Glomerular visceral epithelial cell (primary cell): Measurements from ENCODE around the gene LRP1B.

ENCODE experiments used
- DNase-seq: peaks from one replicate; pipeline ENCODE4 v3.0.0-alpha.2; 2016; ENCODE audit errors: extremely low spot score

The LRP1B gene

DNA sequence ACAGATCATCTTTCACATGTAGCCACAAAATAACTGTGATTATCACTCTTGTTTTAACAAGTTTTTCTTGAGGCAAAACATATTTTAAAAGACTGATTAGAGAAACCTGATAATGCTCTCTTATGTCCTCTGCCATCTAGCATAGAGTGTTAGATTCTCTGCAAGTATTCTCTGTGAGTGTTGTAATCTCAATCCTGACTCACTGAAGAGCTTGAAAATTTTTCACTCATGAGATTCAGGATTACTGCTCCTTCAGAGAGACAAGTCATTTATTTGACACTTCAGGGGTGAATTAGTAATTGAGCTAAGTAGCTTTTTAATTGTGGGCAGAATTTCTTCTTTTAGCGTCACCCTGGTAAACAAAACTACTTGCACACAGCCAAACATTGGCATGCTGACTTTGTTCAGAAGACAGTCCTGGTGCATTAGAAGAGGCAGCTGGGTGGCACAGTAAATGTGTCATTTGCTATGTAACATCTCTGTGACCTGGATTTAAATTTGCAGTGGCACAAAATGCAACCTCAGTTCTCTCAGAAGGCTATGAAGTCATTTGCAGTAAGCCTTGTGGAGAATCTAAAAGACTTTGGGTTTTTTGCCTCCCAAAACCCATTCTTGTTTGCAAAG, 172.9 kb downstream of the LRP1B start:
- no peak for DNase-seq

DNA sequence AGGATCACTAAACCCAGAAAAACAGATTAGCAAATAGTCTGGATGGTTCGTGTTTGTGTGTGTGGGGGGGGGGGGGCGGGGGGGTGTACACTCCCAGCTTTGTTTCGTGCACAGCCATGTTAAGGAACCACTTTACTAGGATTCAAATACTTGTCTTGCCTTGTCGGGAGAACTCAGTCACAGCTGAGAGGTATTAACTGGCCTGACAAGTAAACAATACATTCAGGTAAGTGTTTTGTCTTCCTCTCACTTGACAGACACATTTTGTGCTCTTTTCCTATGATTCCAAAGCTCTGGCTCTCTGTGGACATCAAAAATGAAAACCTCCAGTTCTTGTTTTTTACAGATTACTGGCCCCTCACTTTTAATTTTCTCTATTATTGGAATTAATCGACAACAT, 173.5 kb downstream of the LRP1B start:
- DNase-seq: no peak

DNA sequence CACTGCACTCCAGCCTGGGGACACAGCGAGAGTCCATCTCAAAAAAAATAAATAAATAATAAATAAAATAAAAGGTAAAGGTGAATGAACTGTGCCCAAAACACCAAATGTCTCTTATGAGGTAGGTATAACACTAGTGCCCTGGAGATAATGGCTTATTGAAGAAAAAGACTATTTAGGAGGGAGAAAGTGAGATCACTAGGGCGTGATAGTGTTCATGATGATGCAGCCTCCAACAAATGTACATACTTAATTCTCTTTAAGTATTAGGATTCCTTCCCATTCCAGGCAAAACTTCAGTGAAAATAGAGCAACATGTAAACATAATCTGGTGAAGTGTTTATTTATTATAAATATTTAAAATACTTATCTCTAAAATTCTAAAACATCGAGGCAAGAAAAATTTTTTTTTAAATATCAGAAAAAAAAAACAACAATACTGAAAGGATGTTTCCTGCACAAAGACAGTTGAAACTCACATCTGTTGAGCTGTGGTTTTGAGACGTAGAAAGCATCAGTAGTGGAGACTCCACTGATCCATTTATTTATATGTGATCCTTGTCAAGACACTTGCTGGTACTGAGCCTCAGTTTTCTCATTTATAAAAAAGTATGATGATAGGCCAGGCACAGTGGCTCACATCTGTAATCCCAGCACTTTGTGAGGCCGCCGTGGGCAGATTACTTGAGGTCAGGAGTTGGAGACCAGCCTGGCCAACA, 183.3 kb downstream of the LRP1B start:
- no peak for DNase-seq

DNA sequence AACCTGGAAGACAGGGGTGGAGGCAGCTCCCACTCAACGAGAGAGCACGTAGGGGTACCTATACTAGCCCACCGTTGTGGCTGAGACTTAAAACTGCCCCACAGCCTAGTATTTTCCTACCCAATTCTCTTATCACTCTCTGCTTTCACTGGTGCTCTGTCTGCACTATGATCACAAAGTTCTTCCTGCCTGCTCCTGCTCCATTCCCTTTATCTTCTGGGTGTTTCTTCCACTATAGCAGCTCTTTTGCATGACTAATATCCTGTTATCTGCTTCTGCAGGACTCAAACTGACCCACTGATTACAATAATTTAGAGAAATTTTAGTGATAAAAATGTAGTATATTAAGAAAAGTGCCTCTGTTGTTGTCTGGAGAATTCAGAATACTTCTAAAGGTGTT, 184.8 kb downstream of the LRP1B start:
- no peak for DNase-seq

DNA sequence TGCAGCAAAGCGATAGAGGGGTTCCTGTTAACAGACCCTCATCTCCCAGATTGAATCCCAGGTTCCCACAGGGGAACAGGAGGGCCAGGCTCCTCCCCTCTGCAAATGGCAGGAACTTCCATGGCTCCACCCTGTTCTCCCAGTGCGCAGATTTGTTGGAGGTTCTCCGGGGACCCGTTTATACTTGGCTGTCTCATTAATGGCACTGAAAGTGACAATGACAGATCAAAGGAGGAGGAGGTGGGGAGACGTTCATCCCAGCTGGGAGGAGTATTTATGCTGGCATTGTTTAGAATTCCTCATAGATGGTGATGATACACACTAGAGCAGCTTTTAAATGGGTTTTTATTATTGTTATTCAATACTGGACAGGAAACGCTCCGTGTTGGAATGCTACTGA, 186.9 kb downstream of the LRP1B start:
- DNase-seq: no peak

DNA sequence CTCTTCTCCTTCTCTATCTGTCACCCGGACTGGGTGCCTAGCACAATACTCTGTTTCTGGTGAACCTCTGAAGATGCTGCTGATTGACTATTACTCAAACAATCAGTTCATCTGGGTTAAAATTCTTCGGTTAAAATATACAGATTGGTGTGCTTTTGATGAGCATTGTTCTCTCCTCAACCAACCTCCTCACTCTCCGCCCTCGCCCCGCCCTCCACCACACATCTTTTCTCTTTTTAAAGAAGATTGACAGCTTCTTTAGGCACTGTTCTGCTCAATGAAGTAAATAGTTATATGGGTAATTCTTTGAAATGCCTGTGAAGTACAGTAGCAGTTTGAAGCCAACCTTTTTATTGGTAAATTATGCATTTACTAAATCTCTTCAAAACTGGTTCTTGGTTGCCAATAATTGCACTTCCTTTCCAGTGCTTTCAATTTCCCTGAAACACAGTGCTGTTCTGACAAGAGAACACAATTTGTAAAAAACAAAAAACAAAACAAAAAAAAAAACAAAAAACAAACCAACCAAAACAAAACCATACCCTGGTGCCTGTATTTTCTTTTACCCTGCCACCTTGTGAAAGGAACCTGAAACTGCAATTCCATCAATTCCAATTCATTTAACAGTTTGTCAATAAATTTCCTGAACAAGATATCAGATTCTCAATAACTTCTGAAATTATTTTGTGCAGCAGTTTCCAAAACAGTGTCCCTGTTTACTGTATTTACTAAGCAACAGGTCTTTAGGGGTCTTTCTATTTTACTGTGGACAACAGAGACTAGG, 188.6 kb downstream of the LRP1B start:
- DNase-seq: no peak

DNA sequence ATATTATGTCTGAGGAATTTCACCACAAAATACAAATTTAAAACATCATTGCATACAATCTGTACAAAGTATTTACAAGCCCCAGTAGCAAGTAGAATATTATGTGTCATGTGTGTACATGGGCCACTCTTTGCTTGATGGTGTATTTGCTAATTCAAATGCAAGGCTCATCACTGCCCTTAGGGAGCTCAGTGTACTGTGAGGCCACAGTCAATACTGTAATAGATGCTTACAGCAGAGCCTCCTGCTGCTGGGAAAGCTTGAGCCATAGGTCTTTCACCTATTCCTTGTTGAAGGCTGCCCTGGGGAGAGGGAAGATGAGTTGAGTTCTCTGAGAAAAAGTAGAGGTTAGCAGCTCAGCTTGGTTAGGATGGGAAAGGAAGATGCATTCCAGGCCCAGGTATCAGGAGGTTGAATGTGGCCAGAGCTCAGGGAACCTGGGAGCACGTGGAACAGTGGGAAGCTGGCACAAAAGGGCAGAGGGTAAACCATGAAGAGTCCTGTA, 189.6 kb downstream of the LRP1B start:
- DNase-seq: no peak

DNA sequence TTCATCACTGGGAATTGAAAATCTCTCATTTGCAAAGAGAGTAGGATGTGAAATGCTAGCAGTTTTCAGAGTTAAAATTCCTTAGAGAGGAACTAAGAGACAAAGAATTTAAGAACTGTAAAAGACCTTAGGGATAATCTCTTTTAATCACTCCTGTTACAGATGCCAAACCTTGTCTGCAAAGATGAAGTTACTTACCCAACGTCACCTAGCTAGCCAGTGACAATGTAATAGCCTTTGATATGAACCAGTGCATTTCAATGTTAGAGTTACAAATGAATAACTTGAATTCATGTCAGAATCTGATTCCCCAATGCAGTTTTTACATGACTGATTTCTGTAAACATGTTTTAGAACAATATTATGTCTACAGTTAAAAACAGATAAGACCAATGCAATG, 190.1 kb downstream of the LRP1B start:
- no peak for DNase-seq

DNA sequence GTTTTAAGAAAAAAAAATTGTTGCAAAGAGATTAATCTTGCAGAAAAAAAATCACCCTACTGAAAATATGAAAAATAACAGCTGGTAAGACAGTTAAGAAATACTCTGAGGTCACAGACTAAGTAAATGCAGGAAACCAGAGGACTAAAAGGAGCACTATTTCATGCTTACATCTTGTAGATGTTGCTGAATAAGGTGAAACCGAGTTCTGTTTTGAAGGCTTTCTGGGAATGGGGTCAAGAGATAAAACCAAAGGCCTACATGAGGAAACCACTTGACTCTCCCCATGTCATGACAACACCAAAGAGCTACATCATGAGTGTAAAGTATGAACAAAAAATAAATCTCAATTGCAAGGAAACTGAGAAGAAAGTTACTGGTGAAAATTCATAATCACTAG, 197.6 kb downstream of the LRP1B start:
- DNase-seq: no peak

DNA sequence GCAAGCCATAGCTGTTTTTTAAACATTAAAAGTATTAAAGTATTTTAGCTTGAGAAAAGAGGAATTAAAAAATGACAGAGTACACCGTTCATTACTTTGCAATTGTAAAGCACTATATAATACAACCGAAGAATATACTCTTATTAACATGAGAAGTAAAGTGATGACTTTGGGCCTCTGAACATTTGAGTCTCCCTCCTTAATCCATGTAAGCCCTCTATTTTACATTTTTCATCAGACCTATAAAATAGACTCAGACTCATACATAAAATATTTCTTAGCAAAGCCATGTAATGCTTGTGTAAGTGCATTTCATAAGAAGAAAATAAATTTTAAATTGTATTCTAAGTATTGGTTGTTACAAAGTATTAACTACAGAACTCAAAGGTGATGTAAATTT, 198.6 kb downstream of the LRP1B start:
- no peak for DNase-seq

DNA sequence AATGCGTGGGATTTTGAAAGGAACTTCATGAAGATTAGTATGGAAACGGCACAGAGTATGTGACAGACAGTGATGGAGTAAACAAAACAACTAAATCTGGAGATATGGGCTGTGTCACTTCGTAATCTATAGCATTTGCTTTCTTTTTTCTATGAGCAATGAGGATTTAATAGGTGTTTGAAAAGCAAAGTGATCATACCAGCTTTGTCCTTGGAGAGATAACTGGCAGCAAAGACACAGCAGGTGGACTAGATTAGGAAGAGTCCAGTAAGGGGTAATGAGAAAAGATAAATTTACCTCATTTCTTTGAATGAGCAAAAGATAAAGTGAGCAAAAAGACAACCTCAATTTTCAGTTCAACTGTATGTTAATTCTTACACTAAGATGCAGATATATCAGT, 199.0 kb downstream of the LRP1B start:
- DNase-seq: no peak

DNA sequence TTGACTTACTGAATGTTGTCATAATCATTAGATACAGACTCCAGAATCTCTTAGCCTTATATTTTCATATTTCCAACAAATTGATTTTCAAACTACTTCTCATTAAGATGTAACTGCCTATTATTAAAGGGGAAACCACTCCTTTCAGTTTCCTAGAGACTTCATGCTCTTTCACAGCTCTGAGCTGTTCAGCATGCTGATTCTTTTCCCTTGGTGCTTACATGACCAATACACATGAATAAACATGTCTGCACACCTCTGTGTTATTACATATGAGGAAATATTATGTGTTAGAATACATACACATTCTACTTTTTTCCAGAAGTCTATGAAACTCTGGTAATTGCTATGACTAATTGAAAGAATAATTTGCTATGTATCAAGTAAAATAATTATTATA, 200.0 kb downstream of the LRP1B start:
- DNase-seq: no peak

DNA sequence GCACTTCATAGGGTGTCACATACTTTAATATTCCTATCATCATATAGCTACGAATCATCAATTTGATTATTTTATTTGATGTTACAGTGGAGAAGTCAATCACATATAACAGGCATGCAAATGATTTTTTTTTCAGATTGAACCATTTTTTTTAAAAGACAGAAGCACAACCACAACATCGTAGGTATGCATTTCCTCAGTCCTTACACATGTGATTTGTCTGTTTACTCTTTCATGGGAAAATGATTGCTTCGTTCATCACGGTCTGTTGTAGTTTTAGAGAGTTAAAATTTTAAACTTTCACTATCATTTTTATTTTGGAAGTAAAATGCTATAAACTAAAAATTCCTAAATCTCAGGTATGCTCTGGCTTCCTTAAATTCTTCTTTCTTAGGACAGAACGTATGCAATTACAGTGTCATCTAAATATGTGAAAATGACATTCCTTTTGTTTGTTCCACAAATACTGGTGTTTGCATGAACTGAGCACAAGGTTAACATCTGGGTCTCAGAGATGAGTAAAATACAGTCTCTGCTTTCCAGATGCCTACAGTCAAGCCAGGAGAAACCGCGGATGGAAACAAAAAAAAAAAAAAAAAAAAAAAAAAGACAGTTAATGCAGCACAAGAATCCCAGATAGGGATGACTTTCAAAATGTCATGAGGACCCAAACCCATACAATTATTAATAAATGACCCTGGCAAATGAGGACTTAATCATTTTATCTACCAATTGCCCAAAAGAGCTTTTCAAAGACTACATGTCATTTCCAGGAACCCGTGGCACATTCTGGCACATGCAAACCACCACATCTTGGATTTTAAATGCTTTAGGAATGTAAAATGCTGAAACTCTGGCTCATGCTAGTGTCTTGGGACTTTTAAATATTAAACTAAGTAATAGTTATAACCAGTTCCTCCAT, 201.2 kb downstream of the LRP1B start:
- DNase-seq: no peak

DNA sequence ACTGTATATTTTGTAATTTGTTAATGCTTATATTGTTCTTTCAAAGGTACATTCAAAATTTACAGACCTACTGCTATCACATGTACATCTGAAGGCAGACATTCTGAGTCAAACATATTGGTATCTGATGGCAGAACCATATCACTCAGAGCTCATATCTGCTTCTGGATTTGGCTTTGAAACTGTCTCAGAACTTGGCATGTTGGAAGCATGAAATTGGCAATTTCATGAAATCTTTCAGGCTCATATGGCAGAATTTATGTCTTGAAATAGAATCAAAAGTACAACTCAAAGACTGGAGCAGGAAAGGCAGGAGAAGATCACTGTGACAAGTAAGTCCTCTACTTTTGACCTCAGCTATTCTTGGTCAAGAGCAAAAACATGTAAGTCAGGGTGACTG, 202.3 kb downstream of the LRP1B start:
- no peak for DNase-seq

DNA sequence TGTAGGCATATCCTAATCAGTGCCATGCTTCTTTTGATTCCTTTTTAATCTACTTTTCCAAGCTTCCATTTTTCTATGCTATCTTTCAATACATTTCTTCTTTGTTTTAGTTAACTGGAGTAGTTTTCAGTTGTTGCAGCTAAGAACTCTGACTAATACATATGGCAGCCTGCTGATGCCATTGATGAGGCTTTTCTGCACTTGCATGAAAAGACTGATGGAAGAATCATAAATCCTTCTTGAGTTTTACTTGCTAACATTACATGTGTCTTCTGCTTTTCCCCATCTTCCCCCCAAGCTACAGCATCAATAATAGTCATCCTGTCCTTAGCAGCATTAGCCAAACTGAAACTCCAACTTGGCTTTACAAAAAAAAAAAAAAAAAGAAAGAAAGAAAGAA, 203.3 kb downstream of the LRP1B start:
- DNase-seq: no peak

DNA sequence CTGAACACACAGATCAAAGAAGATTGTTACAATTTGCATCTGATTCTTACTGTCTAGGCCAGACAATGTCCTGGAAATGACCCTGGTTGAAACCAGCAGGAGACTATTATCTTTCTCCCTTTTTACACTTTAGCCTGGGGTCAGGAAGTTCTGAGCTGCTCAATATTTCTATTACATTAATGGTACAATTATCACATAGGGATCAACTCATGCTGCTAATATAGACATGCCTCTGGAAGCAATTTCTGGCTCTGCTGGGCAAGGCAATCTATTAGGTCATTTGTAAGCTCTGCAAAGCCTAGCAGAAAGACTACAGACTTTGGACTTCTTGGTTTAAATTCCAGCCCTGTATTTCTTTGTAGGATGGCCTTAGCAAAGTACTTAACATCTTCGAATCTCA, 205.3 kb downstream of the LRP1B start:
- no peak for DNase-seq

DNA sequence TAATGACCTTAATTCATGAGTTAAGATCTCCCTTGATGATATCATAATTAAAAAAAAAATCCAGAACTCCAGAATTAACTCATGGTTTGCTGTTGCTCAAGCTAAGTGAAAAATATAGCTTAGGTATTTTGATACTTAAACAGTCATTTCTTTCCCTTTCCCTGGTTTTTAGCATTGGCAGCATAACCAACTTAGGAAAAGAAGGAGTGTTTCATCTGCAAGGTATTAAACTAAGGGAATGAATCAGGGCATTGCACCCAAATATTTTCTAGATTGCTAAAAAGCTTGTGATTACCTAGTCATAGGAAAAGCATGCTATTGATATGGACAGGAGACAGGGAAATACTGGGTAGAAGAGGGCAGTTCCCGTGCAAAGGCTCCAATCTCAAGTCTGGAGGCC, 207.2 kb downstream of the LRP1B start:
- no peak for DNase-seq

DNA sequence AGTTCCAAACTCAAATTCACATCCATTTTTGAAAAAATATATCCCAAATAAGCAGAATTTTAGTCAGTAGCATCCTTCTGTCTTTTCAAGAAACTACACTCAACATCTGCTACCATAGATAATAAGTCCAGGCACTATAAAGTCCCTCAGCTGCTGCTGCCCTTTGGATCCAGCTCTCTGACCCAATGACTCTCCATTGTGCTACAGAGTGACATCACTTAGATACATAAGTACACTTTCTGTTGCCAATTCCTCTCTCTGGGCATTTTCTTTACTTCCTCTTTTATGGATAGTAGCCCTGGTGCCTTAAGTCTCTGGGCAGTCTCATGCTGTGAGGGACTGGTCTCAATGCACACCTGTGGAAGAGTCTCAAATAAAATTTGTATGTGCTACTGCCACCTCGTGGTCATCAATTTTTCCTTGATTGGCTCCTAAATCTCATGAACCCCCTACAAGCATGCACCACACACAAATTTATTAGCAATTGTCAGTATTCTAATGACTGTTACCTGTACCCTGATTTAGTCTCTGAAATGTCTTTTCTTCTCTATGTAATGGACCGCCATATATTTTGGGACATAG, 219.2 kb downstream of the LRP1B start:
- peak; percentile 47 for DNase-seq

DNA sequence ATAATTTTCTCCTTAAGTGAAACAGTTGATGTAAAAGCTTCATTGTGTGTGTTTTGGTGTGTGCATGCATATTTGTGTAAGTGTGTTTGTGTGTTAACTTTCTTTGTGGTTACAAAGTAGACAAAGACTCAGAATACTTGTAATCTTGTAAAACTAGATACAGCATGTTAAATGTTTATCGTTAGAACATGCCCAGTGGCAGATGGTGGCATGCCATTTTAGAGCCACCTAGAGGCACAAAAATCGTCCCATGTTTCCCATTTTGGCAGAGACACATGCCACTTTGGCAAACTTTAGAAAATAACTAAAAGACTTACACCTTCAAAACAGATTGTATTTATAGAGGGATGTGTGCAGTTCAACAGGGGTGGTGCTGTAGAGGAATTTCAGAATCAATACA, 224.1 kb downstream of the LRP1B start:
- no peak for DNase-seq

DNA sequence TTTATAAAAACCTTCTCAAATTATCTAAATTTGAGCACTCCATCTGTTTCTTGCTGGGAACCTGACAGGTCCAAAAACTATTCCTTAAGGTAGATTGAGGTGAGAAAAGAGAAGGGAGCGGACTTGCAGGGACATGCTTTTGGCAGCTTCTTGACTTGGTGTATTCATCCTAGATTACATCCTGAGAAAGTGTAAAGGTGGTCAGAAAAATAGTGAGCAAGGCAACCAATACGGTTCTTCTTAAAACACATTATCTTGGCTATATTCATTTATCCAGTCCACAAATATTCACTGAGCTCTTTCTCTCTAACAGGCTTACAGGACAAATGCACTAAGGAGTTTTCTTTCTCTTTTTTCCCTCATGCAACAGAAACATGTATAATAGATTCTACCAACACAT, 230.0 kb downstream of the LRP1B start:
- no peak for DNase-seq

DNA sequence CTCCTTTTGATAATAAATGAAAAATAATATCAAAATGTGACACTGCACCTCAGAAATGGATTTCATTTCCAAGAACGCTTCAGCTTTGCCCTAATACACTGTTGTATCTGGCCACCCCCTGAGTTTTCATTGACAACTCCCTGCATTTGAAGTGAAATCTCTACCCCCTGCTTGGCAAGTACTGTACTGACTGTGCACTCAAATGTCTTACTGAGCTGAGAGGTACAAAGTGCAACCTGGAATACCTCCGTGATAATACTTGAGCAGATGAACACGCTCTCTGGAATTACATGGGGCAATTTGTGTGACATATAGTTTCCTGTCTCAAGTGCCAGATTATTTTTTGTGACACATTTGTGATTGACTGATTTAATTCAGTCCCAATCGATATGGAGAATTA, 231.1 kb downstream of the LRP1B start:
- no peak for DNase-seq

DNA sequence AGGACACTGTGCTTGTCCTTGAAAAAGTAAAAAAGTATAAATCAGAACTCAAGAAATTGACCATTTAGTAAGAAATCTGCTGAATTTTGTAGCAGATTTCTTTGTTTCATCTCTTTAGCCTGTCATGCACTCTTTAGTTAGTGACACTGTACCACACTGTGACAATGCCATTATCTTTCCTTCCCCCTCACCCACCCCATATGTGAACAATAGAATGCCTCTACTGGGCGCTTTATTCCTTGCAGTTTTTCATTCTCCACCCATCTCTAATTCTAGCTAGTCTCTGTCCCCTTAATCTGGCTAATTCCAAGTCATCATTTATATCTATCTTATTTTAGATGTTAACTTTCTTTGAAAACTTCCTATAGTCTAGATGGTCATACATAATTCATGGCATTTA, 241.0 kb downstream of the LRP1B start:
- no peak for DNase-seq
